GM21447 (cell line): Measurements from ENCODE around the gene VENTX.

Experiments used
- ATAC-seq: cut with Tn5 transposase; IDR thresholded peaks from one replicate; pipeline ENCODE4 v1.9.1; 2021; ENCODE audit not compliant: unreplicated experiment

The VENTX gene

GRCh38 chr10:133237588-133238465 is at the start of gene VENTX:
VENTX (plus strand) TSS chr10:133237855; CDS start chr10:133237915, 60 bp downstream.
- ATAC-seq = no peak

- ATAC-seq = no peak
These were observed 49.6 kb upstream of the VENTX start for GRCh38 chr10:133187906-133188681.

DNA sequence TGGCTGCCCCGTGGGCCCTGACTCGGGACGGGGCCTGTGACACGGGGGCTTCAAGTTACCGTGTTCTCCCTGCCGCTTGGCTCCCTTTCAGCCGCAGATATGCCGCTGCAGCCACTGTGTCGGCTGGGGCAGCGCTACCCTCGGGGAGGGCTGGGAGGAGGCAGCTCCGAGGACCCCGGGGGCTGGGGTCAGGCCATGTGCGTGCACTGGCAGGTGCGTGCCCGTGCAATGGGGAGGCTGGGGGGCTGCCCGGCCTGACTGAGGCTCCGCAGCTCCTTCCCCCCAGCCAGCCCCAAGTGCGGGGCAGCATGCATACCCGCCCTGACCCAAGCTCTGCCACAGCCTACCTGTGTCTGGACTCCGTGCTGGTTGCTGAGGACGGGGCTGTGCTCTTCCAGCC is 48.4 kb upstream of the VENTX start:
- no peak for ATAC-seq

- no peak for ATAC-seq
These were observed 47.9 kb upstream of the VENTX start for GRCh38 chr10:133189726-133190125.

DNA sequence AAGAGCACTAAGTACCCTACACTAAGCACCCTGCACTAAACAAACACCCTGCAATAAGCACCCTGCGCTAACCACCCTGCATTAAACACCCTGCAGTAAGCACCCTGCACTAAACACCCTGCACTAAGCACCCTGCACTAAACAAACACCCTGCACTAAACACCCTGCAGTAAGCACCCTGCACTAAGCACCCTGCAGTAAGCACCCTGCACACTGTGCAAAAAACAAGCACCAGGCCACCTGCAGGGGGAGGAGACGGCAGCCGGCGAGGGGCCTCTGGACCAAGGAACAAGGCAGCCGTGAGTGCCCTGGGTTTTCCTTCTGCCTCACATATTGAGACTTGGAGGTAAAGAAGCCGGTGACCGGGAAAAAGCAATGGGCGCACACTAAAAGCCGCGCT is 47.4 kb upstream of the VENTX start:
- no peak for ATAC-seq

- ATAC-seq = no peak
These were observed 46.0 kb upstream of the VENTX start for GRCh38 chr10:133191651-133192050.

DNA sequence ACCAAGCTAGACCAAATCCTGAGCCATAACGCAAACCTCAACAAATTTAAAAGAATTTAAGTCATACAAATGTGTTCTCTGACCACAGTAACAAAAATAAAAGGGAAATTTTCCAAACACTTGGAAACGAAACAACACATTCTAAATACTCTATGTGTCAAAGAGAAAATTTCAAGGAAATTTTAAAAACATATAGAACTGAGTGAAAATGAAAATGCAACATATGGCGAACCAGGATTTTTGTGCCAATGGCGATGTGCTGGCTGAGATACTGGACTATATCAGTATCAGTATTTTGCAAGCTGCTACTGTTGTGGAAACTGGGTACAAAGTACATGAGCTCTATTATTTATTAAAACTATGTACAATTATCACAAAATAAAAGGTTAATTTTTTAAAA is 43.5 kb upstream of the VENTX start:
- no peak for ATAC-seq

GRCh38 chr10:133195096-133195495 is 42.6 kb upstream of the VENTX start:
- ATAC-seq = no peak

DNA sequence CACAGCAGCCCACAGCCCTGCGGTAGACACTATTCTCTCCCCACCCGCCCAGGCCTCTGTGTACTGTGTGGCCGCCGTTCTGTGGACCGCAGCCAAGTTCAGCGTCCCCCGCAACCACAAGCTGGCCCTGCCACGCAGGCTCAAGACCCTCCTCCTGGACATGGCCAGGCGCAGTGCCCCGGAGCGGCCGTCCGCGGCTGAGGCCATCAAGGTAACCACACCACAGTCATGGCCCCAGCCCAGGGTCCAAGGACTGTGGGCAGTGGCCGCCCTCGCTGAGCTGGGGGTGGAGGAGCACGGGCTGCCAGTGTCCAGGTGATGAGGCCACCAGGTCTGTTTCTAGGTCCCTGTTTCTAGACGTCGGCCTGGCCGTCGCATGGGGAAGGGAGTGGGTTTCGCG is 42.0 kb upstream of the VENTX start:
- ATAC-seq = no peak

DNA sequence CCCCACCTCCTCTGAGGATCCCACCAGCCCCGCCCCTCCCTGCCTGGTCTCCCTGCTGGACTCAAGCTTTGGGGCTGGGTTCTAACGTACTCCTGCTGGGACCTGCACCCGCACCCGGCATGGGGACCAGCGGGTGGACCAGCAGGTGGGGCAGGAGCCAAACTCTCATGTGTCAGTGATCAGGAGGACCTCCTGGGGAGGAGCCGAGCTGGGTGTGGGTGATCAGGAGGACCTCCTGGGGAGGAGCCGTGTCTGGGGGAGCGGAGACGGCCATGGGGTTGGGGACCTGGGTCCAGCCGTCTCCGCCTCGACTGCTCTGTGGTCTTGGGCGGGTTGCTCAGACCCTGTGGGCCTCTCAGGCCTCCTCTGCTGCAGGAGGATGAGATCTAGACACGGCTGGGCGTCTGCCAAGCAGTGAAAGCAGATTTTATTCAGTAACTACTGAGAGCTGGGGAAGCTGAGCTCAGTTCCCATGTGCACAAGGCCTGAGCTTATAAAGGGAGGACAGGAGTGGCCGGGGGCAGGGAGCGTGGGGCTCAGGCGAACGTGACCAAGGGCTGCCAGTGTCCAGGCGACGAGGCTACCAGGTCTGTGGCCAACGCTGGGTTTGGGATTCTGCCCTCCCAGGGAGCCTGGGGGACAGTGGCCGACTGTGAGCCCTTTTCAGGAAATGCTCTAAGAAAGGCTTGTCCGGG is 41.3 kb upstream of the VENTX start:
- no peak for ATAC-seq

DNA sequence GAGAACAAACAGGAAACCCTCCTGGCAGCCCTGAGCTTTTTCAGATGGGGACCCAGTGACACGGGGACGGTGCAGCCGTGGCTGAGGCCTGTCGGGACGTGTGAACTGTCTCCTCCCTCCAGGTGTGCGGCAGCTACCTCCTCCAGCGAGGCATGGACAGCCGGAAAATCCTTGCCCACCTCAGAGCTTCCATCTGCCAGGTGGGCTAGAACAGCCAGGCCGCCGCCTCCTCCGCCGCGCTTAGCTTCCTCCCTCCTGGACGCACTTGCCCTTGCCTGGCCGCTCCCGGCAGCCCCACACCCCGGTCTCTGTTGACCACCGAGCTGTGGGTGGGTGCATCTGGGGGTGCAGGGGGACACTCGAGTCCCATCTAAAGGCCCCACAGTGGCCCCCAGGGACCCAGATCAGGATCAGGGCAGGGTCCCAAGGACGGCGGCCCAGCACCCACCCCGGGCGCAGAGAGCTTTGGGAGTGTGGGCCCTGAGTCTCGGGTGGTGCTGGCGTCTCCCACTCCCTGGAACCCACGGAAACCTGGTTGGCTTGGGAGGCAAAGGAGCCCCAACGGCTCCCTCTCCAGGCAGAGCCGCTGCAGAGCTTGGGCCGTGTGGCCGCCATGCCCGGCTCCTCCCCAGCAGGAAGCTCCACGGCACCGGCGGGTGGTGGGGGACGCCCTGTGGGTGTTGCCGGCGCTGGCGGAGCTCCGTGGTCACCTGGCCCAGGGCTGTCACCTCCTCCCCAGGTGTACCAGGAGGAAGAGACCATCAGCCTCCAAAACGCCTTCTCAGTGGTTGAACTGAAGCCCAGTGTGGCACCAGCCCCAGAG is 40.5 kb upstream of the VENTX start:
- ATAC-seq = no peak

DNA sequence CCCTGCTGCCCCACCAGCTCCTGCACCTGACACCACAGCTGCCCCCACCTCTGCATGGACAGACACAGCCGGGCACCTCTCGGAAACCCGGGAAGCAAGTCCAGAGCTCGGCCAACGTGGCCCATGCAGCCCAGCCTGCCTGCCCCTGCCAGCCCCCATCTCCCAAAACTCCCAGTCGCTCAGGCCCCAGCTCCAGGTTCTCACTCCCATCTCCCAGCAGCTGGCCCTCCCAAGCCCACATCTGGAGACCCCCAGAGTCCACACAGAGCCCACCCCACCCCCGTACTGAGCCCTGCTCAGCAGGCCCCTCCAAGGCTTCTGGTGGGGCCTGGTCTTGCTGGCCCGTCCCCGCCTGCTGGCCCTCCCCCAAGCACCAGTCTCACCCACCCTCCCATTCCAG is 39.9 kb upstream of the VENTX start:
- no peak for ATAC-seq

GRCh38 chr10:133198206-133198605 is 39.4 kb upstream of the VENTX start:
- no peak for ATAC-seq

GRCh38 chr10:133198621-133199487 is 38.8 kb upstream of the VENTX start:
- ATAC-seq = no peak

DNA sequence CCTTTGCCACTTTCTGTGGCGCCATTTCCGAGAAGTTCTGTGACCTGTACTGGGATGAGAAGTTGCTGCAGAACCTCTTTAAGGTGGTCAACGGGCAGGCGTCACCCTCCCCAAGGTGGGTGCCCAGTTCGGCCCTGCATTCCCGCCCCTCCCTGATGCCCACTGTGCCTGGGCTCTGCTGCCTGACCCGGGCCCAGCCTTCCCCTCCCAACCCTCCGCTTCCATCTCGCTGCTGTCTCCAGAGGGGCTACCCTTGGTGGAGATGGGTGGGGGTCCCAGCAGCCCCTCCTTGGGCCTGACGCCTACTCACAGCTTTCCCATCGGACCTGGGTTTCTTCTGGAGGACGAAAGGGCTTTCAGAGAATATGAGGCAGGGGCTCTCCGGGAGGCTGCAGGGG is 38.2 kb upstream of the VENTX start:
- ATAC-seq = no peak

GRCh38 chr10:133199992-133200611 is 37.6 kb upstream of the VENTX start:
- ATAC-seq = no peak

- ATAC-seq = no peak
These were observed 37.0 kb upstream of the VENTX start for GRCh38 chr10:133200621-133201031.

DNA sequence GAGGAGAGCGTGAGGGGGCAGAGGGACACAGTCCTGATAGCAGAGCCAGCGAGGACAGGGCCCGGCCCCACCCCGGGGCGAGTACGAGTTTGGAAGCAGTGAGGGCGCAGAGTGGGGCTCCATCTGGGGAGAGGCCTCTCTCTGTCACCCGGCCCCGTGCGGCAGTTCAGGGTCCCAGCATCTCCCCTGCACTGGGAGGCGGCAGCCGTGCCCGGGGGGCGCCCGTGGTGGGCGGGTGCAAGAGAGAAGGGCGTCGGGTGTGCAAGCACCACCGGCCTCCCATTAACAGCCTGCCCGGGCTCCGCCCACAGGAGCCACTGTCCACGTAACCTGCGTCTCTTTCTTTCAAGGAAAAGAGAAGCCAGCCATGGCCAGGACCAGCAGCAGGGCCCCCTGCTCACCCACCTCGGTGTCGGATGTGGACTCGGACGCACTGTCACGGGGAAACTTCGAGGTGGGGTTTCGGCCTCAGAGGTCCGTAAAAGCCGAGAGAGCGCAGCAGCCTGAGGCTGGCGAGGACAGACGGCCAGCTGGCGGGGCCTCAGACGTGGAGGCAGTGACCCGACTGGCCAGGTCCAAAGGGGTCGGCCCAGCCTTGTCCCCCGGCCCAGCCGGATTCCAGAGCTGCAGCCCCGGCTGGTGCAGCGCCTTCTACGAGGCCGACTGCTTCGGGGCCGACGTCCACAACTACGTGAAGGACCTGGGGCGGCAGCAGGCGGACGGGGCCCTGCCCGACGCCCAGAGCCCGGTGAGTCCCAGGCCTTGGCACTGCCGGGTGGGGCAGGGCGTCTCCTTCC is 36.3 kb upstream of the VENTX start:
- no peak for ATAC-seq
